SK-N-SH treated with all-trans-retinoic acid at 6 μM for 48 hours (cell line): ENCODE data around the gene PEPD.

Experiments used
- BACH2 ChIP-seq: fragments of 250-450 bp; sonication (Bioruptor Pico); IDR thresholded peaks from 2 replicates; pipeline ENCODE4 v1.9.0; 2021; ENCODE audit warnings: mild to moderate bottlenecking, borderline replicate concordance
- CREB5 ChIP-seq: fragments of 250-450 bp; sonication (Bioruptor Pico); IDR thresholded peaks from 2 replicates; pipeline ENCODE4 v1.5.1; 2020; ENCODE audit warnings: low read depth, mild to moderate bottlenecking, moderate library complexity
- CSRNP3 ChIP-seq: fragments of 250-450 bp; sonication (Bioruptor Pico); IDR thresholded peaks from 2 replicates; pipeline ENCODE4 v1.5.1; 2021; ENCODE audit warnings: mild to moderate bottlenecking, moderate library complexity
- GLIS3 ChIP-seq: fragments of 250-450 bp; sonication (Bioruptor Pico); IDR thresholded peaks from 2 replicates; pipeline ENCODE4 v1.5.0; 2020; ENCODE audit warnings: mild to moderate bottlenecking, moderate library complexity
- OSR1 ChIP-seq: fragments of 250-450 bp; sonication (Bioruptor Pico); IDR thresholded peaks from 2 replicates; pipeline ENCODE4 v1.8.0; 2022; ENCODE audit warnings: moderate library complexity, mild to moderate bottlenecking, inconsistent platforms
- PATZ1 ChIP-seq: fragments of 250-450 bp; sonication (Bioruptor Pico); IDR thresholded peaks from 2 replicates; pipeline ENCODE4 v1.8.0; 2020; ENCODE audit warnings: mild to moderate bottlenecking, moderate library complexity, borderline replicate concordance
- RARB ChIP-seq: fragments of 250-450 bp; sonication (Bioruptor Pico); IDR thresholded peaks from 2 replicates; pipeline ENCODE4 v1.8.0; 2021; ENCODE audit warnings: mild to moderate bottlenecking, moderate library complexity
- TOX ChIP-seq: fragments of 250-450 bp; sonication (Bioruptor Pico); IDR thresholded peaks from 2 replicates; pipeline ENCODE4 v1.8.0; 2021; ENCODE audit warnings: mild to moderate bottlenecking, moderate library complexity, borderline replicate concordance
- ZFP30 ChIP-seq: fragments of 450-650 bp; formaldehyde crosslinking; IDR thresholded peaks from 2 replicates; pipeline ENCODE4 v1.5.0; 2022; ENCODE audit warnings: mild to moderate bottlenecking, moderate library complexity
- ZNF565 ChIP-seq: fragments of 450-650 bp; formaldehyde crosslinking; conservative IDR thresholded peaks from 2 replicates; pipeline ENCODE4 v1.5.0; 2020; ENCODE audit warnings: low read depth, mild to moderate bottlenecking, moderate library complexity
- ZNF70 ChIP-seq: fragments of 450-650 bp; formaldehyde crosslinking; IDR thresholded peaks from 2 replicates; pipeline ENCODE4 v1.5.0; 2020; ENCODE audit warnings: mild to moderate bottlenecking, moderate library complexity

GRCh38 chr19:33515921-33516320, 5.7 kb downstream of the PEPD start:
- TF ChIP-seq TOX (CRISPR knock-in tag) (no peak), PATZ1 (CRISPR knock-in tag) (no peak), RARB (CRISPR knock-in tag) (no peak), BACH2 (CRISPR knock-in tag) (no peak), CSRNP3 (CRISPR knock-in tag) (no peak), ZFP30 (CRISPR knock-in tag) (no peak), CREB5 (no peak), OSR1 (CRISPR knock-in tag) (no peak), ZNF565 (CRISPR knock-in tag) (no peak), ZNF70 (CRISPR knock-in tag) (no peak), GLIS3 (CRISPR knock-in tag) (no peak)
